22Rv1 (cell line): ENCODE measurements around the gene ENGASE.
"Not testable (repeated sequence)": the region's sequence is repeated elsewhere in the genome, so short reads cannot be mapped to it uniquely, and the experiment has no call there.

Experiments
- H3K27ac ChIP-seq: fragments of 450-650 bp; 2 replicates; pipeline ENCODE4 v1.5.1; 2017
- CTCF ChIP-seq: fragments of 450-650 bp; IDR thresholded peaks from 2 replicates; pipeline ENCODE4 v1.5.1; 2017; ENCODE audit warnings: mild to moderate bottlenecking
- ZFX ChIP-seq: fragments of 450-650 bp; IDR thresholded peaks from 2 replicates; pipeline ENCODE4 v1.6.1; 2017; ENCODE audit warnings: antibody characterized with exemption, borderline replicate concordance

Gene ENGASE

GRCh38 chr17:79028496-79029326, 45.9 kb upstream of the ENGASE start:
- TF ChIP-seq ZFX (no peak), CTCF (peak; percentile 52)
- no peak overlapping the region for H3K27ac ChIP-seq

GRCh38 chr17:79029327-79030009, 45.2 kb upstream of the ENGASE start:
- TF ChIP-seq ZFX (no peak), CTCF (no peak)
- no peak overlapping the region for H3K27ac ChIP-seq

- H3K27ac ChIP-seq, result not testable (repeated sequence)
Observed at GRCh38 chr17:79030636-79031035, 44.0 kb upstream of the ENGASE start.

- TF ChIP-seq CTCF (no peak), ZFX (no peak)
- no peak overlapping the region for H3K27ac ChIP-seq
Observed at GRCh38 chr17:79031996-79032875, 42.4 kb upstream of the ENGASE start.

- H3K27ac ChIP-seq, result no peak overlapping the region
- TF ChIP-seq ZFX (no peak), CTCF (no peak)
Observed at GRCh38 chr17:79033046-79033616, 41.5 kb upstream of the ENGASE start.

GRCh38 chr17:79033741-79034501, 40.7 kb upstream of the ENGASE start:
- no peak overlapping the region for H3K27ac ChIP-seq
- TF ChIP-seq CTCF (no peak), ZFX (no peak)
